ENCODE measurements around the gene PFN1.

- TF ChIP-seq CTCF (IDR thresholded peaks at IDR 0.05) (no peak), POLR2A (IDR thresholded peaks at IDR 0.05) (no peak), POLR2AphosphoS5 (IDR thresholded peaks at IDR 0.05) (no peak), EP300 (IDR thresholded peaks at IDR 0.05) (no peak)
Measured at GRCh38 chr17:4902540-4902939, 45.8 kb downstream of the PFN1 start.
